B cell (primary cell): ENCODE data around the gene WDR33. TPM values are rescaled to one million over a fixed set of nuclear protein-coding genes. Genes with fewer than 3 reads are reported as not detected.

ENCODE experiments used
- ATAC-seq: fragments of 200-7000 bp; cut with Tn5 transposase; one replicate; pipeline ENCODE4 v1.10.0; 2021; ENCODE audit warnings: low read depth, mild to moderate bottlenecking, moderate number of reproducible peaks, moderate library complexity
- CTCF ChIA-PET: fragments of 350-600 bp; sonication (Branson Sonifier 250); formaldehyde crosslinking; loops from one replicate; lab custom pipeline; 2021; ENCODE audit warnings: antibody characterized with exemption, inconsistent platforms; lab: Charles Lee
- POLR2A ChIA-PET: fragments of 350-600 bp; sonication (Branson Sonifier 250); formaldehyde crosslinking; loops from one replicate; lab custom pipeline; 2021; ENCODE audit warnings: antibody characterized with exemption; lab: Charles Lee
- DNase-seq: peaks from one replicate; pipeline ENCODE4 v3.0.0; 2013
- H2AFZ ChIP-seq: 2 replicates; pipeline ENCODE4 v1.6.1; 2012; ENCODE audit warnings: mild to moderate bottlenecking, low read depth, low read length; ENCODE audit not compliant: insufficient read depth, poor library complexity, severe bottlenecking
- H3K27ac ChIP-seq, 2 donors: 1 replicate in 1 of 2; 2 replicates in 1 of 2; pipeline ENCODE4 v1.5.1; 2012 to 2013; ENCODE audit warnings: low read length in 2 of 2, mild to moderate bottlenecking in 2 of 2, moderate library complexity in 1 of 2
- H3K27me3 ChIP-seq, 4 experiments: fragments of 200-600 bp in 1 of 4; sonication (generic) in 1 of 4; replicated peaks in 1 of 4; 1 replicate in 2 of 4; 2 replicates in 2 of 4; pipeline versions ENCODE4 v1.6.1 to v1.7.0; 2013 to 2016; ENCODE audit warnings: low read length in 3 of 4, mild to moderate bottlenecking in 2 of 4, mixed read lengths in 1 of 4, moderate library complexity in 1 of 4; ENCODE audit not compliant: insufficient read depth in 4 of 4, control insufficient read depth in 3 of 4; ENCODE audit errors: control extremely low read depth in 1 of 4
- H3K36me3 ChIP-seq, 2 experiments: replicated peaks in 1 of 2; 1 replicate in 1 of 2; 2 replicates in 1 of 2; pipeline versions ENCODE4 v1.6.1 to v1.7.1; 2013; ENCODE audit warnings: low read length in 1 of 2; ENCODE audit not compliant: insufficient read depth in 2 of 2, control insufficient read depth in 1 of 2; ENCODE audit errors: control extremely low read depth in 1 of 2, extremely low read depth in 1 of 2
- H3K4me1 ChIP-seq, 2 donors: fragments of 200-600 bp in 1 of 2; sonication (generic) in 1 of 2; 1 replicate in 1 of 2; 2 replicates in 1 of 2; pipeline versions ENCODE4 v1.5.1 to v1.6.1; 2013 to 2017; ENCODE audit warnings: low read length in 2 of 2; ENCODE audit not compliant: control insufficient read depth in 2 of 2, insufficient read depth in 2 of 2
- H3K4me2 ChIP-seq: replicated peaks from 2 replicates; pipeline ENCODE3; 2012; ENCODE audit warnings: mild to moderate bottlenecking, low read depth, low read length; ENCODE audit not compliant: poor library complexity, severe bottlenecking
- H3K4me3 ChIP-seq, 5 experiments: fragments of 200-600 bp in 1 of 5; sonication (generic) in 1 of 5; 1 replicate in 3 of 5; 2 replicates in 2 of 5; pipeline versions ENCODE4 v1.5.1 to v1.7.0; 2011 to 2016; ENCODE audit warnings: low read length in 4 of 5, mild to moderate bottlenecking in 4 of 5, low read depth in 2 of 5, control low read depth in 1 of 5, moderate library complexity in 1 of 5; ENCODE audit not compliant: insufficient read depth in 1 of 5; ENCODE audit errors: control extremely low read depth in 1 of 5, extremely low read depth in 1 of 5
- H3K79me2 ChIP-seq: fragments of 200-600 bp; sonication (generic); one replicate; pipeline ENCODE4 v1.6.0; 2016; ENCODE audit warnings: low read length; ENCODE audit not compliant: control insufficient read depth, insufficient read depth
- H3K9ac ChIP-seq: fragments of 200-600 bp; sonication (generic); 2 replicates; pipeline ENCODE4 v1.6.1; 2017; ENCODE audit warnings: mild to moderate bottlenecking, low read length, moderate library complexity
- H3K9me3 ChIP-seq, 3 donors: one replicate each; pipeline versions ENCODE4 v1.6.1 to v1.7.1; 2013; ENCODE audit warnings: low read length in 2 of 3; ENCODE audit not compliant: control insufficient read depth in 2 of 3, insufficient read depth in 1 of 3; ENCODE audit errors: control extremely low read depth in 1 of 3
- H4K20me1 ChIP-seq: 2 replicates; pipeline ENCODE4 v1.6.0; 2012; ENCODE audit warnings: mild to moderate bottlenecking, low read length; ENCODE audit not compliant: insufficient read depth, control insufficient read depth, poor library complexity, severe bottlenecking
- H3K27ac Mint-ChIP-seq: one replicate; pipeline ENCODE4 v1.8.0; 2021; ENCODE audit warnings: mixed read lengths
- H3K27me3 Mint-ChIP-seq: one replicate; pipeline ENCODE4 v1.8.0; 2021; ENCODE audit warnings: mixed read lengths
- H3K4me1 Mint-ChIP-seq: one replicate; pipeline ENCODE4 v1.8.0; 2021; ENCODE audit warnings: mixed read lengths
- H3K4me3 Mint-ChIP-seq: one replicate; pipeline ENCODE4 v1.8.0; 2021; ENCODE audit warnings: mixed read lengths
- H3K9me3 Mint-ChIP-seq: one replicate; pipeline ENCODE4 v1.8.0; 2022; ENCODE audit warnings: mixed read lengths; ENCODE audit not compliant: insufficient read depth
- EZH2 ChIP-seq: IDR thresholded peaks from 2 replicates; pipeline ENCODE4 v1.6.1; 2012; ENCODE audit warnings: borderline replicate concordance, low read depth, mild to moderate bottlenecking, moderate library complexity, low read length; ENCODE audit not compliant: insufficient read depth, poor library complexity, severe bottlenecking
- WGBS: methylation state at CpG from one replicate; pipeline ENCODE4 v1.1.5; 2013; ENCODE audit warnings: missing lambda C conversion rate; ENCODE audit not compliant: insufficient coverage; 5-methylcytosine and 5-hydroxymethylcytosine counted together
- intact Hi-C: fragments of 100-400 bp; cut with micrococcal nuclease; formaldehyde crosslinking; loops from one replicate; pipeline ENCODE4 v1.10.0; 2022
- polyA plus RNA-seq: library from polyadenylated mRNA; depleted of rRNA; stranded (reverse); fragments of >200 nt; gene quantifications from 2 replicates; pipeline ENCODE4 v1.2.3, GENCODE V29; 2012
- total RNA-seq, 2 donors: library from RNA; stranded (reverse); fragments of 120-200 nt in 1 of 2; gene quantifications; 1 replicate in 1 of 2; 2 replicates in 1 of 2; pipeline versions ENCODE4 v1.2.3 to v1.2.4, GENCODE V29; 2013 to 2022
- TF ChIP-seq, protein P1 (sequence below): fragments of 200-600 bp; IDR thresholded peaks from one replicate; pipeline ENCODE4 v1.8.0; 2022; ENCODE audit warnings: antibody characterized with exemption, mild to moderate bottlenecking

Gene WDR33
- total and polyA plus RNA-seq, 2 donors (not counting 1 experiment from before 2014, with no cell fraction given), result 17.2 to 101 TPM

DNA sequence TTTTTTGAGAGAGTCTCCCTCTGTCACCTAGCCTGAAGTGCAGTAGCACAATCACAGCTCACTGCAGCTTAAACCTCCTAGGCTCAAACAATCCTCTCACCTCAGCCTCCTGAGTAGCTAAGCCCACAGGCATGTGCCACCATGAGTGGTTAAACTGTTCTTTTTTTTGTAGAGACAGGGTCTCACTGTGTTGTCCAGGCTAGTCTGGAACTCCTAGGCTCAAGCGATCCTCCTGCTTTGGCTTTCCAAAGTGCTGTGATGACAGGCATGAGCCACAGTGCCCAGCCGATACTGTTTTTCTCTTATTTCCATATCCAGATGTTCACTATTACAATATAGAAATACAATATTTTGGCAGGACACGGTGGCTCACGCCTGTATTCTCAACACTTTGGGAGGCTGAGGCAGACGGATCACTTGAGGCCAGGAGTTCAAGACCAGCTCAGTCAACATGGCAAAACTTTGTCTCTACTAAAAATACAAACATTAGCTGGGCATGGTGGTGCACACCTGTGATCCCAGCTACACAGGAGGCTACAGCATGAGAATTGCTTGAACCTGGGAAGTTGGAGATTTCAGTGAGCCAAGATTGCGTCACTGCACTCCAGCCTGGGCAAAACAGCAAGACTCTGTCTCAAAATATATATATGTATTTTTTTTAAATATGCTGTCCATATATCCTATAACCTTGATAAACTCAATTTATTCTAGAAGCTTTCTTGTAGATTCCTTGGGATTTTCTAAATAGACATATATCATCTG lies 24.7 kb downstream of the WDR33 start:
- intact Hi-C loops, result no loop called here
- Histone ChIP-seq H3K36me3 (peaks cover 4 to 14% of the 10 kb centered on the region in 2 experiments), H3K27me3 (no peaks in the 10 kb centered on the region), H3K27ac (no peak overlapping the region), H3K9me3 (no peaks in the 10 kb centered on the region), H3K9ac (no peak overlapping the region), H3K4me1 (no peaks in the 10 kb centered on the region), H3K4me2 (no peak overlapping the region), H4K20me1 (peaks cover 58% of the 10 kb centered on the region), H3K4me3 (no peak overlapping the region), H2AFZ (no peak overlapping the region), H3K79me2 (peaks cover 67% of the 10 kb centered on the region)
- Mint-ChIP-seq H3K4me3 (no peak overlapping the region), H3K9me3 (no peaks in the 10 kb centered on the region), H3K27ac (no peak overlapping the region), H3K27me3 (no peaks in the 10 kb centered on the region), H3K4me1 (peaks cover 24% of the 10 kb centered on the region)
- TF ChIP-seq EZH2, result no peak
- TF ChIP-seq, protein P1, sequence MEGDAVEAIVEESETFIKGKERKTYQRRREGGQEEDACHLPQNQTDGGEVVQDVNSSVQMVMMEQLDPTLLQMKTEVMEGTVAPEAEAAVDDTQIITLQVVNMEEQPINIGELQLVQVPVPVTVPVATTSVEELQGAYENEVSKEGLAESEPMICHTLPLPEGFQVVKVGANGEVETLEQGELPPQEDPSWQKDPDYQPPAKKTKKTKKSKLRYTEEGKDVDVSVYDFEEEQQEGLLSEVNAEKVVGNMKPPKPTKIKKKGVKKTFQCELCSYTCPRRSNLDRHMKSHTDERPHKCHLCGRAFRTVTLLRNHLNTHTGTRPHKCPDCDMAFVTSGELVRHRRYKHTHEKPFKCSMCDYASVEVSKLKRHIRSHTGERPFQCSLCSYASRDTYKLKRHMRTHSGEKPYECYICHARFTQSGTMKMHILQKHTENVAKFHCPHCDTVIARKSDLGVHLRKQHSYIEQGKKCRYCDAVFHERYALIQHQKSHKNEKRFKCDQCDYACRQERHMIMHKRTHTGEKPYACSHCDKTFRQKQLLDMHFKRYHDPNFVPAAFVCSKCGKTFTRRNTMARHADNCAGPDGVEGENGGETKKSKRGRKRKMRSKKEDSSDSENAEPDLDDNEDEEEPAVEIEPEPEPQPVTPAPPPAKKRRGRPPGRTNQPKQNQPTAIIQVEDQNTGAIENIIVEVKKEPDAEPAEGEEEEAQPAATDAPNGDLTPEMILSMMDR, result no peak
- ATAC-seq (no peak), DNase-seq (no peak)
- CTCF ChIA-PET, result no interaction called here
- POLR2A ChIA-PET, result interaction anchor here (0.7 kb wide), 1 partner anchor 11 kb away, joined by 3 read pairs; no protein-coding TSS in a partner anchor
- WGBS, result 93% methylated on average over 4 of the region's 6 CpGs

- Mint-ChIP-seq H3K9me3 (no peaks in the 10 kb centered on the region), H3K4me3 (no peak overlapping the region), H3K4me1 (peaks cover 20% of the 10 kb centered on the region), H3K27ac (no peak overlapping the region), H3K27me3 (no peaks in the 10 kb centered on the region)
- Histone ChIP-seq H2AFZ (no peak overlapping the region), H3K27me3 (no peaks in the 10 kb centered on the region), H3K4me1 (no peaks in the 10 kb centered on the region), H3K27ac (no peak overlapping the region), H3K4me3 (no peak overlapping the region), H3K79me2 (peaks cover 67% of the 10 kb centered on the region), H3K9ac (no peak overlapping the region), H3K9me3 (no peaks in the 10 kb centered on the region), H3K36me3 (peaks cover 4 to 13% of the 10 kb centered on the region in 2 experiments), H3K4me2 (no peak overlapping the region), H4K20me1 (peaks cover 58% of the 10 kb centered on the region)
- POLR2A ChIA-PET, result no interaction called here
- no peak for ATAC-seq
- intact Hi-C loops, result no loop called here
- no peak for DNase-seq
- 100% methylated on average over 1 of the region's 2 CpGs for WGBS
- CTCF ChIA-PET, result interaction anchor here (0.6 to 1.0 kb wide), 2 partner anchors 194 to 297 kb away, joined by 3 to 4 read pairs; no protein-coding TSS in a partner anchor
- TF ChIP-seq, protein P1, result no peak
- no peak for TF ChIP-seq EZH2
Measured at GRCh38 chr2:127784965-127785518, 25.9 kb downstream of the WDR33 start.
